ENCODE results near the gene EPS8L3.
"Not testable (repeated sequence)": the region's sequence is repeated elsewhere in the genome, so short reads cannot be mapped to it uniquely, and the experiment has no call there.

The EPS8L3 gene

GRCh38 chr1:109704173-109704572 lies 59.5 kb downstream of the EPS8L3 start:
- Histone ChIP-seq H3K79me2 (no peaks in the 10 kb centered on the region), H3K4me3 (ENCODE audit: low read depth, low read length) (no peak overlapping the region), H3K27me3 (ENCODE audit: control insufficient read depth, insufficient read depth, low read length) (no peaks in the 10 kb centered on the region), H3K27ac (no peak overlapping the region), H2AFZ (no peak overlapping the region), H3K4me2 (ENCODE audit: low read length) (no peak overlapping the region), H3K9me3 (ENCODE audit: control insufficient read depth, low read length) (no peaks in the 10 kb centered on the region), H3K36me3 (ENCODE audit: control insufficient read depth, insufficient read depth, low read length) (no peaks in the 10 kb centered on the region), H3K4me1 (no peaks in the 10 kb centered on the region), H3K9ac (no peak overlapping the region)
- TF ChIP-seq CTCF (IDR thresholded peaks at IDR 0.05) = no peak

GRCh38 chr1:109702940-109703339 lies 60.8 kb downstream of the EPS8L3 start:
- H3K4me1 ChIP-seq; H3K4me3 ChIP-seq (ENCODE audit: low read depth, low read length); H3K27ac ChIP-seq; H2AFZ ChIP-seq; H3K36me3 ChIP-seq (ENCODE audit: control insufficient read depth, insufficient read depth, low read length); H3K9me3 ChIP-seq (ENCODE audit: control insufficient read depth, low read length); H3K27me3 ChIP-seq (ENCODE audit: control insufficient read depth, insufficient read depth, low read length); H3K9ac ChIP-seq; H3K79me2 ChIP-seq; H3K4me2 ChIP-seq (ENCODE audit: low read length): not testable (repeated sequence)
